Measurements from ENCODE around the gene BHMT2. TPM values are rescaled to one million over a fixed set of nuclear protein-coding genes. Genes with fewer than 3 reads are reported as not detected.

BHMT2 gene
- total and polyA plus RNA-seq, 2 donors (not counting 3 experiments of a cell fraction or from before 2014, with no cell fraction given), result 0.71 to 0.92 TPM

DNA sequence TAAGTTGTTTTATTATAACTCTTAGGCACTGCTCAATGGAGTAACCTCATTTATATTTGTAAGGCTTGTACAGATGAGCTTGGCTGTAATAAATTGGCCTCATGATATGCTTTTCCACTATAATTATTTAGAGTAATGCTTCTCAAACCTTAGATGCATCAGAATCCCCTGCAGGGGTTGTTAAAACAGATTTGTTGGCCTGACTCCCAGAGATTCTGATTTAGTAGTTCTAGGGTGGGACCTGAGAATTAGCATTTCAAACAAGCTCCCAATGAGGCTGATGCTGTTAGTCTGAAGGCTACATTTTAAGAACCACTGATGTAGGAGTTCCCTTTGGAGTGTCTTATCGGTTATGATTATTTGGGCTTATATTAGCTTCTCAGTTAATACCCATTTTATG is 46.2 kb upstream of the BHMT2 start:
- CTCF ChIA-PET, result interaction anchor here (1.0 to 13.1 kb wide), 8 partner anchors 10 to 1061 kb away, joined by 3 to 726 read pairs (median 60); no protein-coding TSS in a partner anchor
- dilution Hi-C loops (cut with MboI; ENCODE audit: extremely low pct_ligation_motif_present, low sequenced_read_pairs), result no loop called here
- Histone ChIP-seq H3K27ac (ENCODE audit: insufficient read depth, low read depth, low read length) (no peak overlapping the region), H3K9ac (replicated peaks; ENCODE audit: extremely low read depth, insufficient read depth, low read length) (no peak overlapping the region), H3K36me3 (ENCODE audit: control insufficient read depth in 2 of 2, extremely low read depth in 1 of 2, insufficient read depth in 2 of 2, low read length in 2 of 2) (no peaks in the 10 kb centered on the region), H3K79me2 (ENCODE audit: control insufficient read depth, insufficient read depth, low read length) (no peaks in the 10 kb centered on the region), H4K20me1 (replicated peaks; ENCODE audit: control insufficient read depth, extremely low read depth, insufficient read depth, low read length) (no peaks in the 10 kb centered on the region), H3K27me3 (ENCODE audit: control insufficient read depth in 2 of 2, insufficient read depth in 2 of 2, low read length in 2 of 2) (peaks cover 2 to 19% of the 10 kb centered on the region in 2 experiments), H3K9me1 (replicated peaks; ENCODE audit: control insufficient read depth, extremely low read depth, insufficient read depth, low read length) (no peaks in the 10 kb centered on the region), H3K9me3 (replicated peaks; ENCODE audit: control insufficient read depth, insufficient read depth, low read length) (no peaks in the 10 kb centered on the region), H3K4me3 (replicated peaks in 1 of 3; ENCODE audit: insufficient read depth in 1 of 3, low read depth in 1 of 3, low read length in 3 of 3) (no peak overlapping the region), H3K4me1 (ENCODE audit: control insufficient read depth, extremely low read depth, insufficient read depth, low read length) (peaks cover 16% of the 10 kb centered on the region), H2AFZ (ENCODE audit: low read depth, low read length) (no peak overlapping the region), H3K4me2 (ENCODE audit: insufficient read depth, low read length) (no peak overlapping the region)
- BruUV-seq (replicated peaks), result no TSS peak
- DNase-seq (ENCODE audit: low read depth, low spot score) (no peak), FAIRE-seq (no peak)
- intact Hi-C loops (cut with micrococcal nuclease), result loop anchor here (5.0 kb wide), 2 partner anchors 214 to 234 kb away; partner anchors contain the start of gene JMY
- TF ChIP-seq, protein P1, sequence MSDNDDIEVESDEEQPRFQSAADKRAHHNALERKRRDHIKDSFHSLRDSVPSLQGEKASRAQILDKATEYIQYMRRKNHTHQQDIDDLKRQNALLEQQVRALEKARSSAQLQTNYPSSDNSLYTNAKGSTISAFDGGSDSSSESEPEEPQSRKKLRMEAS (IDR thresholded peaks at IDR 0.05; ENCODE audit: insufficient read depth, insufficient read length), result no peak
- TF ChIP-seq GATA2 (IDR thresholded peaks at IDR 0.05; ENCODE audit: insufficient read depth, insufficient read length, low read depth, low read length) (no peak), POLR2AphosphoS5 (IDR thresholded peaks at IDR 0.05; ENCODE audit: insufficient read depth, low read depth, low read length) (no peak), MYC (IDR thresholded peaks at IDR 0.05; ENCODE audit: low read depth, low read length) (no peak), FOS (IDR thresholded peaks at IDR 0.05; ENCODE audit: borderline replicate concordance, insufficient read depth, low read length) (no peak), JUN (IDR thresholded peaks at IDR 0.05; ENCODE audit: borderline replicate concordance, insufficient read depth, insufficient read length, low read depth) (no peak), CTCF (IDR thresholded peaks at IDR 0.05; ENCODE audit: extremely low read depth in 1 of 2, insufficient read depth in 1 of 2, low read depth in 1 of 2, low read length in 2 of 2) (no peak), EZH2 (IDR thresholded peaks at IDR 0.05; ENCODE audit: borderline replicate concordance, low read depth, low read length, severe bottlenecking) (no peak), POLR2A (IDR thresholded peaks at IDR 0.05; ENCODE audit: low read depth, low read length) (no peak)
- POLR2A ChIA-PET, result no interaction called here
